CD14-positive monocyte (primary cell): ENCODE results near the gene VDAC1. TPM values are rescaled to one million over a fixed set of nuclear protein-coding genes. Genes with fewer than 3 reads are reported as not detected.
A peak's percentile ranks its signal among the peaks of the same experiment; 100 is the strongest.
"Not testable (repeated sequence)": the region's sequence is repeated elsewhere in the genome, so short reads cannot be mapped to it uniquely, and the experiment has no call there.

ENCODE experiments used
- DNase-seq, 3 donors: peaks; one replicate each; pipeline ENCODE4 v3.0.0-alpha.2; 2011 to 2022
- H2AFZ ChIP-seq: 2 replicates; pipeline ENCODE4 v1.6.0; 2012; ENCODE audit warnings: mild to moderate bottlenecking, low read depth, low read length, inconsistent platforms; ENCODE audit not compliant: insufficient read depth, poor library complexity, severe bottlenecking
- H3K27ac ChIP-seq, 2 donors: 1 replicate in 1 of 2; 2 replicates in 1 of 2; pipeline ENCODE4 v1.5.1; 2012 to 2013; ENCODE audit warnings: low read length in 2 of 2, control low read depth in 1 of 2, inconsistent platforms in 1 of 2, low read depth in 1 of 2, mild to moderate bottlenecking in 1 of 2
- H3K27me3 ChIP-seq, 2 donors: one replicate each; pipeline versions ENCODE4 v1.6.0 to v1.6.1; 2011 to 2013; ENCODE audit warnings: low read length in 2 of 2; ENCODE audit not compliant: control insufficient read depth in 2 of 2, insufficient read depth in 2 of 2
- H3K36me3 ChIP-seq, 2 donors: replicated peaks in 1 of 2; 1 replicate in 1 of 2; 2 replicates in 1 of 2; pipeline versions ENCODE4 v1.5.1 to v1.6.1; 2012 to 2013; ENCODE audit warnings: low read length in 2 of 2, control low read depth in 1 of 2, inconsistent platforms in 1 of 2, mild to moderate bottlenecking in 1 of 2; ENCODE audit not compliant: insufficient read depth in 2 of 2, control insufficient read depth in 1 of 2
- H3K4me1 ChIP-seq, 2 donors: 1 replicate in 1 of 2; 2 replicates in 1 of 2; pipeline versions ENCODE4 v1.5.1 to v1.6.1; 2012 to 2013; ENCODE audit warnings: low read length in 2 of 2, control low read depth in 1 of 2, inconsistent platforms in 1 of 2, mild to moderate bottlenecking in 1 of 2, moderate library complexity in 1 of 2; ENCODE audit not compliant: insufficient read depth in 2 of 2, control insufficient read depth in 1 of 2
- H3K4me2 ChIP-seq: replicated peaks from 2 replicates; pipeline ENCODE3; 2012; ENCODE audit warnings: low read length, moderate library complexity, mild to moderate bottlenecking; ENCODE audit not compliant: poor library complexity, severe bottlenecking; ENCODE audit errors: extremely low read depth
- H3K4me3 ChIP-seq, 3 experiments: fragments of 200-600 bp in 1 of 3; sonication (generic) in 1 of 3; replicated peaks in 1 of 3; 1 replicate in 2 of 3; 2 replicates in 1 of 3; pipeline ENCODE4 v1.5.1; 2011 to 2013; ENCODE audit warnings: low read length in 3 of 3, mild to moderate bottlenecking in 3 of 3, control low read depth in 2 of 3, low read depth in 2 of 3, inconsistent platforms in 1 of 3, moderate library complexity in 1 of 3
- H3K79me2 ChIP-seq: 2 replicates; pipeline ENCODE4 v1.6.0; 2012; ENCODE audit warnings: mild to moderate bottlenecking, control low read depth, inconsistent platforms, low read length, moderate library complexity; ENCODE audit not compliant: insufficient read depth
- H3K9ac ChIP-seq: 2 replicates; pipeline ENCODE4 v1.6.0; 2017; ENCODE audit warnings: low read length, mild to moderate bottlenecking; ENCODE audit not compliant: insufficient read depth, poor library complexity, severe bottlenecking
- H3K9me3 ChIP-seq, 2 donors: replicated peaks in 1 of 2; 1 replicate in 1 of 2; 2 replicates in 1 of 2; pipeline versions ENCODE4 v1.5.1 to v1.6.1; 2012 to 2013; ENCODE audit warnings: low read length in 2 of 2, control low read depth in 1 of 2; ENCODE audit not compliant: control insufficient read depth in 1 of 2, insufficient read depth in 1 of 2
- H4K20me1 ChIP-seq: 2 replicates; pipeline ENCODE4 v1.6.0; 2012; ENCODE audit warnings: mild to moderate bottlenecking, low read length, control low read depth, moderate library complexity; ENCODE audit not compliant: insufficient read depth
- H3K27ac Mint-ChIP-seq, 7 donors: one replicate each; pipeline ENCODE4 v1.8.0; 2020; ENCODE audit warnings: mild to moderate bottlenecking in 7 of 7, mixed read lengths in 7 of 7, moderate library complexity in 6 of 7, inconsistent platforms in 2 of 7
- H3K27me3 Mint-ChIP-seq, 3 donors: one replicate each; pipeline ENCODE4 v1.8.0; 2021 to 2022; ENCODE audit warnings: low read depth in 3 of 3, mild to moderate bottlenecking in 3 of 3, mixed read lengths in 3 of 3, moderate library complexity in 3 of 3, inconsistent platforms in 1 of 3
- H3K36me3 Mint-ChIP-seq, 2 donors: one replicate each; pipeline ENCODE4 v1.8.0; 2020; ENCODE audit warnings: mixed read lengths in 2 of 2, inconsistent platforms in 1 of 2, mild to moderate bottlenecking in 1 of 2
- H3K4me1 Mint-ChIP-seq: one replicate; pipeline ENCODE4 v1.8.0; 2020; ENCODE audit warnings: mild to moderate bottlenecking, mixed read lengths
- H3K4me3 Mint-ChIP-seq, 2 donors: one replicate each; pipeline ENCODE4 v1.8.0; 2020; ENCODE audit warnings: mild to moderate bottlenecking in 2 of 2, mixed read lengths in 2 of 2, moderate library complexity in 1 of 2
- H3K9me3 Mint-ChIP-seq, 7 donors: one replicate each; pipeline ENCODE4 v1.8.0; 2020 to 2022; ENCODE audit warnings: mixed read lengths in 7 of 7, mild to moderate bottlenecking in 6 of 7, moderate library complexity in 6 of 7, inconsistent platforms in 2 of 7
- WGBS: methylation state at CpG from one replicate; pipeline ENCODE4 v1.1.5; 2013; ENCODE audit warnings: missing lambda C conversion rate; ENCODE audit not compliant: insufficient coverage; 5-methylcytosine and 5-hydroxymethylcytosine counted together
- intact Hi-C, 2 donors: fragments of 100-400 bp; cut with micrococcal nuclease; formaldehyde crosslinking; loops; one replicate each; pipeline versions ENCODE4 v1.15.0 to v1.15.1; 2023
- polyA plus RNA-seq, 3 donors: library from polyadenylated mRNA; depleted of rRNA in 1 of 3; unstranded in 2 of 3; stranded (reverse) in 1 of 3; fragments of 300-500 nt in 2 of 3; fragments of >200 nt in 1 of 3; fragmentation: Illumina TruSeq in 2 of 3; gene quantifications; 1 replicate in 2 of 3; 2 replicates in 1 of 3; pipeline ENCODE4 v1.2.3, GENCODE V29; 2012 to 2021
- TF ChIP-seq, protein P1 (sequence below): fragments of 200-600 bp; IDR thresholded peaks from one replicate; pipeline ENCODE4 v1.8.0; 2022; ENCODE audit warnings: antibody characterized with exemption, mild to moderate bottlenecking

VDAC1 gene
- polyA plus RNA-seq, 3 donors = 59.9 to 107 (median 84.4) TPM

DNA sequence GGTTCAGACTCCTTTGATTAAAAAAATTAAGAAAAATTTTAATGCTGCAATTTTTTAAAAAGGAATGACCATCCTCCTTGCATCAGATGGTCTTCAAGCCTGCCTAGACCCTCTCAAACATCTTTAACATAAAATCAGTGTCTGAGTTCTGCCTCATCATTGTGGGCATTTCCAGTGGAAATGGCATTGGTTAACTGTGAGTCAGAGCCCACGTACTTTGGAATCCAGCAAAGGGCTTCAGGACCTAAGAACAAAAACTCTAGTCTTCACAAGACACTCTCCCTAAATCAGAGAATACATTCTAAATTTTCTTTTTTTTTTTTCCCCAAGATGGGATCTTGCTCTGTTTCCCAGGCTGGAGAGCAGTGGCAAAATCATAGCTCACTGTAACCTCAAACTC is 26.9 kb downstream of the VDAC1 start:
- Histone ChIP-seq H2AFZ (no peak overlapping the region), H3K9ac (no peak overlapping the region), H3K27ac (peak overlapping the region in 1 of 2 donors; percentile 36), H3K9me3 (no peaks in the 10 kb centered on the region), H3K79me2 (no peaks in the 10 kb centered on the region), H3K27me3 (no peaks in the 10 kb centered on the region), H3K36me3 (peaks cover 43 to 91% of the 10 kb centered on the region in 2 donors), H3K4me3 (no peak overlapping the region), H3K4me2 (no peak overlapping the region), H4K20me1 (no peaks in the 10 kb centered on the region), H3K4me1 (no peaks in the 10 kb centered on the region)
- Mint-ChIP-seq H3K4me3 (no peak overlapping the region), H3K27ac (peak overlapping the region in 4 of 7 donors; percentile 15 to 70 (median 58)), H3K27me3 (peaks cover 0 to 2% (median 0%) of the 10 kb centered on the region in 3 donors), H3K36me3 (peaks cover 70 to 83% of the 10 kb centered on the region in 2 donors), H3K4me1 (peaks cover 6% of the 10 kb centered on the region), H3K9me3 (no peaks in the 10 kb centered on the region)
- no CpG with 5 or more reads among the region's 1 CpG for WGBS
- TF ChIP-seq, protein P1, sequence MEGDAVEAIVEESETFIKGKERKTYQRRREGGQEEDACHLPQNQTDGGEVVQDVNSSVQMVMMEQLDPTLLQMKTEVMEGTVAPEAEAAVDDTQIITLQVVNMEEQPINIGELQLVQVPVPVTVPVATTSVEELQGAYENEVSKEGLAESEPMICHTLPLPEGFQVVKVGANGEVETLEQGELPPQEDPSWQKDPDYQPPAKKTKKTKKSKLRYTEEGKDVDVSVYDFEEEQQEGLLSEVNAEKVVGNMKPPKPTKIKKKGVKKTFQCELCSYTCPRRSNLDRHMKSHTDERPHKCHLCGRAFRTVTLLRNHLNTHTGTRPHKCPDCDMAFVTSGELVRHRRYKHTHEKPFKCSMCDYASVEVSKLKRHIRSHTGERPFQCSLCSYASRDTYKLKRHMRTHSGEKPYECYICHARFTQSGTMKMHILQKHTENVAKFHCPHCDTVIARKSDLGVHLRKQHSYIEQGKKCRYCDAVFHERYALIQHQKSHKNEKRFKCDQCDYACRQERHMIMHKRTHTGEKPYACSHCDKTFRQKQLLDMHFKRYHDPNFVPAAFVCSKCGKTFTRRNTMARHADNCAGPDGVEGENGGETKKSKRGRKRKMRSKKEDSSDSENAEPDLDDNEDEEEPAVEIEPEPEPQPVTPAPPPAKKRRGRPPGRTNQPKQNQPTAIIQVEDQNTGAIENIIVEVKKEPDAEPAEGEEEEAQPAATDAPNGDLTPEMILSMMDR = no peak
- intact Hi-C loops = no loop called here
- DNase-seq = peak in 1 of 3 donors; percentile 58

- Mint-ChIP-seq H3K27ac (peak overlapping the region in 5 of 7 donors; percentile 24 to 60 (median 57)), H3K4me3 (no peak overlapping the region), H3K36me3 (peaks cover 70 to 83% of the 10 kb centered on the region in 2 donors), H3K27me3 (no peaks in the 10 kb centered on the region), H3K4me1 (peaks cover 6% of the 10 kb centered on the region), H3K9me3 (no peaks in the 10 kb centered on the region)
- Histone ChIP-seq H3K4me3 (no peak overlapping the region), H3K4me2 (no peak overlapping the region), H2AFZ (no peak overlapping the region), H3K27me3 (no peaks in the 10 kb centered on the region), H4K20me1 (no peaks in the 10 kb centered on the region), H3K9me3 (no peaks in the 10 kb centered on the region), H3K4me1 (no peaks in the 10 kb centered on the region), H3K79me2 (no peaks in the 10 kb centered on the region), H3K27ac (peak overlapping the region in 1 of 2 donors; percentile 36), H3K9ac (no peak overlapping the region), H3K36me3 (peaks cover 44 to 97% of the 10 kb centered on the region in 2 donors)
- intact Hi-C loops = no loop called here
- TF ChIP-seq, protein P1 = no peak
- peak in 1 of 3 donors; percentile 54 for DNase-seq
- 97% methylated on average over 5 of the region's 5 CpGs for WGBS
These were observed 27.5 kb downstream of the VDAC1 start for GRCh38 chr5:133977161-133977787.

GRCh38 chr5:133975546-133975945 is 29.2 kb downstream of the VDAC1 start:
- H3K4me1 Mint-ChIP-seq, H3K4me1 ChIP-seq, H3K4me3 ChIP-seq, H2AFZ ChIP-seq, H3K9ac ChIP-seq, intact Hi-C loops, H4K20me1 ChIP-seq, H3K9me3 Mint-ChIP-seq, DNase-seq, H3K4me3 Mint-ChIP-seq, H3K4me2 ChIP-seq, H3K9me3 ChIP-seq, H3K27ac ChIP-seq, H3K79me2 ChIP-seq, H3K27me3 Mint-ChIP-seq, H3K27me3 ChIP-seq: not testable (repeated sequence)
- peaks cover 30 to 93% of the 10 kb centered on the region in 2 donors for H3K36me3 ChIP-seq
- Mint-ChIP-seq H3K27ac (peak overlapping the region in 1 of 7 donors; percentile 36), H3K36me3 (peaks cover 61 to 82% of the 10 kb centered on the region in 2 donors)
- 99% methylated on average over 16 of the region's 16 CpGs for WGBS
